ENCODE data around the gene GADD45GIP1. TPM values are rescaled to one million over a fixed set of nuclear protein-coding genes. Genes with fewer than 3 reads are reported as not detected.

The GADD45GIP1 gene
- total RNA-seq, 1 experiment from 2014 or later: 20.0 TPM

DNA sequence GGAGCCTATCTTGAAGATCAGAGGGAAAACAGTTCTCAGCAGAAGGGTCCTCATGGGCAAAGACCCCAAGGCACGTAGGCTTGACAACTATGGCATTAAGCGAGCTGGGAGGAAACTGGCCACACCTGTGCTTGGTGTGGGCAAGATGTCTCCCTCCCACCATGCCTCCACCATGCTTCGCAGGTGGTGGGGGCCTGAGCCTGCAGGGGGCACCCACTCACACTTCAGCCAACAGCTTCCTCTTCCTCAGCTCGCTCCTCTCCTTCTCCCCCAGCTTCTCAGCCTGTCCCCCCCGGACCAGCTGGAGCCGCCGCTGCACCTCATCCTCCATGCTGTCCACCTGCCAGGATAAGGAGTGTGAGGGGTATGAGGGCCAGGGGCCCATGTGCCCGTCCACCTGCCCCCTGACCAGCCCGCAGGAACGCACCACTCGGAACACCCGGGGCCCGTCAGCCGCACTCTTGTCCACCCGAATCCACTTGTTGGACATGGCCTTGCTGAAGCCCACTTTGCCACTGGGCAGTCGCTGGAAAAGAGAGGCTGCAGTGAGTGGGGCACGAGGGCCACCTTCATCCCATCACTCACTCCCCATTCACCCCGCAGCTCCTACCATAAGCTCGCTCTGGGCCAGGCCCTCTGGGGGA, 26.9 kb downstream of the GADD45GIP1 start:
- TF ChIP-seq, protein P1, sequence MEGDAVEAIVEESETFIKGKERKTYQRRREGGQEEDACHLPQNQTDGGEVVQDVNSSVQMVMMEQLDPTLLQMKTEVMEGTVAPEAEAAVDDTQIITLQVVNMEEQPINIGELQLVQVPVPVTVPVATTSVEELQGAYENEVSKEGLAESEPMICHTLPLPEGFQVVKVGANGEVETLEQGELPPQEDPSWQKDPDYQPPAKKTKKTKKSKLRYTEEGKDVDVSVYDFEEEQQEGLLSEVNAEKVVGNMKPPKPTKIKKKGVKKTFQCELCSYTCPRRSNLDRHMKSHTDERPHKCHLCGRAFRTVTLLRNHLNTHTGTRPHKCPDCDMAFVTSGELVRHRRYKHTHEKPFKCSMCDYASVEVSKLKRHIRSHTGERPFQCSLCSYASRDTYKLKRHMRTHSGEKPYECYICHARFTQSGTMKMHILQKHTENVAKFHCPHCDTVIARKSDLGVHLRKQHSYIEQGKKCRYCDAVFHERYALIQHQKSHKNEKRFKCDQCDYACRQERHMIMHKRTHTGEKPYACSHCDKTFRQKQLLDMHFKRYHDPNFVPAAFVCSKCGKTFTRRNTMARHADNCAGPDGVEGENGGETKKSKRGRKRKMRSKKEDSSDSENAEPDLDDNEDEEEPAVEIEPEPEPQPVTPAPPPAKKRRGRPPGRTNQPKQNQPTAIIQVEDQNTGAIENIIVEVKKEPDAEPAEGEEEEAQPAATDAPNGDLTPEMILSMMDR (IDR thresholded peaks at IDR 0.05; ENCODE audit: unreplicated experiment): no peak
- H3K9me3 Mint-ChIP-seq (ENCODE audit: low read depth, unreplicated experiment): no peaks in the 10 kb centered on the region
- CTCF ChIA-PET: no interaction called here
- BruUV-seq (replicated peaks): no TSS peak
- no peak overlapping the region for H3K27ac Mint-ChIP-seq (ENCODE audit: unreplicated experiment)
- DNase-seq: no peak
- H3K36me3 Mint-ChIP-seq (ENCODE audit: insufficient read depth, unreplicated experiment): peaks cover 59% of the 10 kb centered on the region
- H3K4me3 Mint-ChIP-seq (ENCODE audit: low read depth, unreplicated experiment): no peak overlapping the region
- peaks cover 9% of the 10 kb centered on the region for H3K4me1 Mint-ChIP-seq (ENCODE audit: low read depth, unreplicated experiment)
- intact Hi-C loops (cut with micrococcal nuclease; ENCODE audit: unreplicated experiment): no loop called here
- H3K27me3 Mint-ChIP-seq (ENCODE audit: unreplicated experiment): no peaks in the 10 kb centered on the region

DNA sequence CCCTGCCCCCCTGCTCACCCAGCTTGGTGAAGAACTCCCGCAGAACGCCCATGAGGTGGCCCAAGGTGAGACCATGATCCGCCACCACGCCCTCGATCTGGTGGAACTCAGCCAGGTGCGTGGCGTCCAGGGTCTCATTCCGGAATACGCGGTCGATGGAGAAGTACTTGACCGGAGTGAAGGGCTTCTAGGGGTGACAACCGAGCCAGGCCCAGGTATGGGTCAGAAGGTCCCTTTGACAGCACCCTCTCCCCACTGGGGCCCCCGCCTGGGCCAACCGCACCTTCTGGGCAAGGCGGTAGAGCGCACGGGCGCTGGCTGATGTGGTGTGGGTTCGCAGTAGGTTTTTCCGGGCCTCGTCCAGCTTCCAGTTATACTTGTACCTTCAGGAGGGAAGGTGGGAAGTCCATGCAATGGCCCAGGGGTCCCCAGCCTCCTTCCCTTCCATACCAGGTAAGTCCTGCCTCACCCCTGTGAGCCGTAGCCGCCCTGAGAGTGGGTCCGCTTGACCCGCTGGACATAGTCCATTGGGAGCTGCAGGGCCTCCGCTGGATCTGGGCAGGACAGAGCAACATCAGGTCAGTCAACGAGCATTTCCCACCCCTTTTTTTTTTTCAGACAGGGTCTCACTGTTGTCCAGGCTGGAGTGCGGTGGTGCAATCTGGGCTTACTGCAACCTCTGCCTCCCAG, 32.3 kb downstream of the GADD45GIP1 start:
- H3K4me3 Mint-ChIP-seq (ENCODE audit: low read depth, unreplicated experiment): no peak overlapping the region
- CTCF ChIA-PET: no interaction called here
- BruUV-seq (replicated peaks): no TSS peak
- H3K27ac Mint-ChIP-seq (ENCODE audit: unreplicated experiment): no peak overlapping the region
- intact Hi-C loops (cut with micrococcal nuclease; ENCODE audit: unreplicated experiment): no loop called here
- H3K27me3 Mint-ChIP-seq (ENCODE audit: unreplicated experiment): no peaks in the 10 kb centered on the region
- H3K36me3 Mint-ChIP-seq (ENCODE audit: insufficient read depth, unreplicated experiment): peaks cover 77% of the 10 kb centered on the region
- H3K4me1 Mint-ChIP-seq (ENCODE audit: low read depth, unreplicated experiment): no peaks in the 10 kb centered on the region
- H3K9me3 Mint-ChIP-seq (ENCODE audit: low read depth, unreplicated experiment): no peaks in the 10 kb centered on the region
- TF ChIP-seq, protein P1 (IDR thresholded peaks at IDR 0.05; ENCODE audit: unreplicated experiment): no peak
- DNase-seq: no peak

DNA sequence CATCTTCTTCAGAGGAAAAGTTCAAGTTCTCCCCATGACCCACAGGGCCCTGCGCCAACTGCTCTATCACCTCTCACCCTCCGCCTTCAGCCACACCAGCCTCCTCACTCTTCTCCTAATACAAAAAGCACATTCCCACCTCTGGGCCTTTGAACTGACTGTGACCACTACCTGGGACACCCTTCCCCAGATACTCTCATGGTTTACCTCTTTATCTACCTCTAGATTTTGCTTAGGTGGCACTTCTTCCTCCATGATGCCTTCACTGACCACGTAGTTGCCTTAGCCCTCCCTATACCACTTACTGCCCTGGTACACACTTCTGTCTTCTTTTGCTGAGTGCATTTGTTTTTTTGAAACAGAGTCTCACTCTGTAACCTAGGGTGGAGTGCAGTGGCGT, 34.1 kb downstream of the GADD45GIP1 start:
- Mint-ChIP-seq H3K27ac (ENCODE audit: unreplicated experiment) (no peak overlapping the region), H3K36me3 (ENCODE audit: insufficient read depth, unreplicated experiment) (peaks cover 76% of the 10 kb centered on the region)

DNA sequence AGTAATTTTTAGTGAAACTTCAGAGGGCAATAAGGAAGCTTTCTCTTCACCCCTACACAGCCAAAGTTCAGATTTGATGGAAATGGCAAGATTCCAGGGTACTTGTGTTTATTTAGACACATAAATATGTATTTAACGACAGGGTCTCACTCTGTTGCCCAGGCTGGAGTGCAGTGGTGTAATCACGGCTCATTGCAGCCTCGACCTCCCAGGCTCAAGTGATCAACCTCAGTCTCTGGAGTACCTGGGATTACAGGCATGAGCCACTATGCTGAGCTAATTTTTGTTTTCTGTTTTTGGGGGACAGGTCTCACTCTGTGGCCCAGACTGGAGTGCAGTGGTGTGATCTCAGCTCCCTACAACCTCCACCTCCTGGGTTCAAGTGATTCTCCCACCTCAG, 36.0 kb downstream of the GADD45GIP1 start:
- no peak for DNase-seq
- Mint-ChIP-seq H3K9me3 (ENCODE audit: low read depth, unreplicated experiment) (no peaks in the 10 kb centered on the region), H3K27ac (ENCODE audit: unreplicated experiment) (no peak overlapping the region), H3K36me3 (ENCODE audit: insufficient read depth, unreplicated experiment) (peaks cover 69% of the 10 kb centered on the region), H3K4me3 (ENCODE audit: low read depth, unreplicated experiment) (no peak overlapping the region), H3K27me3 (ENCODE audit: unreplicated experiment) (no peaks in the 10 kb centered on the region), H3K4me1 (ENCODE audit: low read depth, unreplicated experiment) (no peaks in the 10 kb centered on the region)
- intact Hi-C loops (cut with micrococcal nuclease; ENCODE audit: unreplicated experiment): no loop called here
- TF ChIP-seq, protein P1 (IDR thresholded peaks at IDR 0.05; ENCODE audit: unreplicated experiment): no peak
- no TSS peak for BruUV-seq (replicated peaks)
- CTCF ChIA-PET: no interaction called here

More for the DNA sequence above, 34.1 kb downstream of the GADD45GIP1 start:
- intact Hi-C loops (cut with micrococcal nuclease; ENCODE audit: unreplicated experiment): no loop called here
- Mint-ChIP-seq H3K4me3 (ENCODE audit: low read depth, unreplicated experiment) (no peak overlapping the region), H3K9me3 (ENCODE audit: low read depth, unreplicated experiment) (no peaks in the 10 kb centered on the region), H3K27me3 (ENCODE audit: unreplicated experiment) (no peaks in the 10 kb centered on the region), H3K4me1 (ENCODE audit: low read depth, unreplicated experiment) (no peaks in the 10 kb centered on the region)
- TF ChIP-seq, protein P1 (IDR thresholded peaks at IDR 0.05; ENCODE audit: unreplicated experiment): no peak
- no TSS peak for BruUV-seq (replicated peaks)
- CTCF ChIA-PET: no interaction called here
- DNase-seq: no peak
